HG03571 (cell line): ENCODE results near the gene MOV10.
A peak's percentile ranks its signal among the peaks of the same experiment; 100 is the strongest.

Experiments used
- ATAC-seq: cut with Tn5 transposase; IDR thresholded peaks from one replicate; pipeline ENCODE4 v1.9.1; 2021; ENCODE audit not compliant: unreplicated experiment

The MOV10 gene

DNA sequence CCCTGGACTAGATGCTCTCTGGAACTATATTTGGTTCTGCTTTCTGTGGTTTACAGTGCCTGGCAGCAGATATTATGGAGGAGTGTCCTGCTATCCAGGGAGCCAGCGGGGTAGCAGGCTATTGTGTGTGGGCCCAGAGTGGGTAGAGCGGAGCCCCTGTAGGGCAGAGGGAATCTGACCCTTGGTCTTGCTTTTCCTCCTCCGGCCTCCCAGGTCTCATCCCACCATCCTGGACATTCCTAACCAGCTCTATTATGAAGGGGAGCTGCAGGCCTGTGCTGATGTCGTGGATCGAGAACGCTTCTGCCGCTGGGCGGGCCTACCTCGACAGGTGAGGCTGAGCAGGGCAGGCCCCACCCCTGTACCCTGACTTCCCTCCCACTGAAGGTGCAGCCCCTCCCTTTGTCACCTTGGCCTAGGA is 23.3 kb downstream of the MOV10 start:
- no peak for ATAC-seq

DNA sequence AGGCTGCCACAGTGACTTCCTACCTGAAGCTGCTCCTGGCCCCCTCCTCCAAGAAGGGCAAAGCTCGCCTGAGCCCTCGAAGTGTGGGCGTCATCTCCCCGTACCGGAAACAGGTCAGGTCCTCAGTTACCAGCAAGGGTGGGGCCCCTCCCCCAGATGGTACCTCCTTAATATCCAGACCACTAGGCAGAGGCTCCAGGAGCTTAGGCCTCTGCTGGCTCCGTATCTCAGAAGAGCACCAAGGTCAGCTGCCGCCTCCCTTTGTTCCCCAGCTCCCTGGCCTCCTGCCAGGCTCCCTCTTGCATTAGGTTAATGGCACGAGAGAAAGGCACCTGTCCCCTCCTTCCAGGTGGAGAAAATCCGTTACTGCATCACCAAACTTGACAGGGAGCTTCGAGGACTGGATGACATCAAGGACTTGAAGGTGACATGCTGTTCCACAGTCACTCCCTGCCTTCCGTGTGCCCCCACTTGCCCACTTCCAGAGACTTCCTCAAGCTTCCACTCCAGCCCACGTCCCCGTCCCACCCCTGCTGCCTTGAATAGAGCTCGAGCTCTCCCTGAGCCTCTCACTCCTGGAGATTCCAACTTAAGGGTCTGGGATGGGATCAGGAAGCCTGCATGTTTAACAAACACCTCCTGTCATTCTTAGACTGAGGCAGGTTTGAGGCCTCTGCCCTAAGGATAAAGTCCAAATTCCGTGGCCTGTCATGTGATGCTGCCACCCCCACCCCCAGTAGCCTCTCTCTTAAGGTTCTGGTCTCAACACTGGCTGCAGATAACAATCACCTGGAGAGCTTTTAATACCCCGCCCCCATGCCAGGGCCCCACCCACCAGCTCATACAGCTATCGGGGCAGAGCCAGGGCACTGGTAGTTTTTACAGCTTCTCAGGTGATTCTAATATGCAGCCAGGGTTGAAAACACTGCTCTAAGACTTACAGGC is 24.2 kb downstream of the MOV10 start:
- no peak for ATAC-seq

GRCh38 chr1:112699425-112700144 is 25.1 kb downstream of the MOV10 start:
- ATAC-seq, result no peak

DNA sequence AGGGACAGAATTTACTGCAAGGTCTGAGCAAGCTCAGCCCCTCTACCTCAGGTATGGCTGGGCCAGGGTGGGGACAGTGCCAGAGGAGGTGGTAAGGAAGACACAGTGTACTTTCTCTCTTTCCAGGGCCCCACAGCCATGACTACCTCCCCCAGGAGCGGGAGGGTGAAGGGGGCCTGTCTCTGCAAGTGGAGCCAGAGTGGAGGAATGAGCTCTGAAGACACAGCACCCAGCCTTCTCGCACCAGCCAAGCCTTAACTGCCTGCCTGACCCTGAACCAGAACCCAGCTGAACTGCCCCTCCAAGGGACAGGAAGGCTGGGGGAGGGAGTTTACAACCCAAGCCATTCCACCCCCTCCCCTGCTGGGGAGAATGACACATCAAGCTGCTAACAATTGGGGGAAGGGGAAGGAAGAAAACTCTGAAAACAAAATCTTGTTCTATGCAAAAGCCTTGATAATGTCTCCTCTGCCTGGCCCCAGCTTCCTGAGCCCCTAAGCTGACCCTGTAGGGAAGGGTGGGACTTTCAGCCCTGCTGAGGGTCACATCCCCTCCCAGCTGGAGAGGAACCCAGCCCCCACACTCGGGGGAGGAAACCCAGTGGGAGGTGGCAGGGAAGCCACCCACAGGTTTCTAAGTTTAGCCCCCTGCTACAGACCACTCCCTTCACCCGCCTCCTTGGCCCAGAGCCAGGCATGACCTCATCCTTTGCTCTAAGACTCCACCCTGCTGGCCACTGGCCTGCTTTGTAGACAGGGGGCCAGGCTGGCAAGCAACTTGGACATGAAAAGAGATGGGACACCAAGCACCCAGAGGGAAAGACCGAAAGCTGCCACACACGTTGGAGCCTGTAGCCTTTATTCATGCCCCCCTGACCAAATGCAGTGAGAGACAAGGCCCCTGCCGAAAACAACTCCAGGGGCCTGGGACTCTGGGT is 26.1 kb downstream of the MOV10 start:
- peak; percentile 33 for ATAC-seq

- ATAC-seq, result no peak
These were observed 27.0 kb downstream of the MOV10 start for GRCh38 chr1:112701227-112702066.

- ATAC-seq, result no peak
These were observed 27.6 kb downstream of the MOV10 start for GRCh38 chr1:112702067-112702395.

DNA sequence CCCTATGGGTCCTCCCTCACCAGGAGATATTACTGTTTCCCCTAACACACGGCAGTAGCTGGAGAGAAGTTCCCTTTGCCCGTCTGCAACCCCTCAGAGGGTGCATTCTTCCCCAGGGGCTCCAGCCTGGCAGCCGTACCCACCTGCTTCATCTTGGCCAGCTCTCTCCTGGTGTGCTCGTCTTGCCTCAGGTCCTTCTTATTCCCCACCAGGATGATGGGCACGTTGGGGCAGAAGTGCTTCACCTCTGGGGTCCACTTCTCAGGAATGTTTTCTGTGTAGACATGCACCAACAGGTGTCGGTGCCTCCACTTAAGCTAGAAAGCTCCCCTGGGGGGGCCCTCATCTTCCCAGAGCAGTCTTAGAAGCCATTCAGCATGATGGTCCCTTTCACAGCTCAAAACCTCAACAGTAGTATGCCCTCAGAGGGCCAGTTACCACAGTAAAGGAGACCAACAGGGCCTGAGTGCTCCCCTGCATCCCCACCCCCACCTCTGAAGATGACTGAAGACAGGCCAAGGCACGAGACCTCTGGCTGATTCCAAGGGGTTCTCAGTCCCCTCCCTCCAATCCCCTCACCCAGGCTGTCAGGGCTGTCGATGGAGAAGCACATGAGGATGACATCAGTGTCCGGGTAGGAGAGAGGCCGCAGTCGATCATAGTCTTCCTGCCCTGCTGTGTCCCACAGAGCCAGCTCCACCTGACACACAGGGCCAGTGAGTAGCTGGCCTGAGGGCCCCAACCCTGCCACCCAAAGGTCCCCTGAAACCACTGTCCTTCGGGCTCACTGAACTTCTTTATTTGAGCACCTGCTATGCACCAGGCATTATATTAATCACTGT is 28.2 kb downstream of the MOV10 start:
- ATAC-seq, result no peak

DNA sequence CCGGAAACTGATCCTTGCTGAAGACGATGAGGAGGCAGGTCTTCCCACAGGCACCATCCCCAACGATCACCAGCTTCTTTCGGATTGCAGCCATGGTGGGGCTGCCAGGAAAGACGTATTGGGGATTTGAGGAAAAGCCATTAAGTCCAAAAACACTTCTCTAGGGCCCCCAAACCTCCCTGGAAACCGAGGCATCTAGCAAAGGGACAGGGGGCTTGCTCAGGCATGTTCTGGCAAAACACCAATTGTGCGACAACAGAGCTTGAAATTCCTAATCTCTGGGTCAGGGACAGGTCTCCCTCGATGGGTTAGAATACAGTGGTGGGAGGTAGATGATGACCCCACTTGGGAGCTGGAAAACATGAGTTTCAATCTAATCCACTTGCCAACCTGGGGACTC is 29.2 kb downstream of the MOV10 start:
- ATAC-seq, result no peak

- ATAC-seq, result no peak
These were observed 30.0 kb downstream of the MOV10 start for GRCh38 chr1:112704391-112704933.

GRCh38 chr1:112704934-112705627 is 30.6 kb downstream of the MOV10 start:
- ATAC-seq, result peak; percentile 54

GRCh38 chr1:112706505-112707220 is 32.2 kb downstream of the MOV10 start, which contains the start of gene RHOC:
Gene RHOC (minus strand): TSS chr1:112707127. CDS start chr1:112703799, 3,328 bp downstream.
- peak; percentile 53 for ATAC-seq

GRCh38 chr1:112707221-112708001 is 33.0 kb downstream of the MOV10 start:
- ATAC-seq, result peak; percentile 52

- ATAC-seq, result no peak
These were observed 33.6 kb downstream of the MOV10 start for GRCh38 chr1:112708002-112708448.

GRCh38 chr1:112708489-112708888 is 34.0 kb downstream of the MOV10 start:
- ATAC-seq, result no peak

DNA sequence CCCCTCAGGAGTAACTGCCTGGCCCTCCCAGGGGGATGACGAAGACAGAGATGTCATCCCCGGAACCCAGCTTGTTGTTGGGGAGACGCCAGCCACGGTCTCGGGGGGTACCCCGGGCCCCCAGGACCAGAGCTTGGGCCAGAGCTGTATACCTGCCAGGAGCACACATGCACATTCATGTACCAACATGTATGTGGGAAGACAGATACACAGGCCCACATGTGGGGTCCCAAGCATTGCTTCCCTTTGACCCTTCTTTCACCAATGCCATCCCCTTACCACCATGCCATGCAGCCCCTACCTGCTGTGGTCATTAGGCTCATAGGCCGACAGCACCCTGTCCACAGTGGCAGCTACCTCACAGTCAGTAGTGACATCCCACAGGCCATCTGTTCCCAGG is 35.7 kb downstream of the MOV10 start:
- ATAC-seq, result no peak

GRCh38 chr1:112710586-112710985 is 36.1 kb downstream of the MOV10 start:
- no peak for ATAC-seq

DNA sequence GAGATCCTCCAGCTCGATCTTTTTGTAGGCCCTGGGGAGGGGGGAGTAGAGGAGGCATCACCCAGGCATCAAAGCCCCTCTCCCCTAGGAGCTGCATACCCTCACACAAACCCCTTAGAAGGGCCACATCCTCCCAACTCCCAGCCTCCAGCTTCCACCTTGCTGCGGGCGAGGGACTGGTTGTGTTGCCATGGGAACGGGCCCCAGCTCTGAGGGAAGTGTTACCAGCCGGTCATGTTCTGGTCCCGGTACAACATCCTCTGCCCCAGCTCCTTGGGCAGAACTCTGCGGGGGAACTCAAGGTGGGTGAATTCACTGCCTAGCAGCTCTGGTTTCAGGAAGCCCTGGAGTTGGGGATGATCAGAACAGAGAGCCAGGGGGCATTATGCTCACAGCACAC is 36.6 kb downstream of the MOV10 start:
- ATAC-seq, result no peak
